HepG2 (cell line): Measurements from ENCODE around the gene NEDD8. TPM values are rescaled to one million over a fixed set of nuclear protein-coding genes. Genes with fewer than 3 reads are reported as not detected.

ENCODE experiments used
- ARNT ChIP-seq: fragments of 450-650 bp; IDR thresholded peaks from 2 replicates; pipeline ENCODE4 v1.6.1; 2017
- FLYWCH1 ChIP-seq: sonication (generic); formaldehyde crosslinking; IDR thresholded peaks from 2 replicates; pipeline ENCODE4 v1.8.1; 2023; ENCODE audit warnings: mild to moderate bottlenecking, missing genetic modification reagents
- FOXA1 ChIP-seq, 2 experiments: fragments of 450-650 bp in 1 of 2; sonication (generic) in 1 of 2; formaldehyde crosslinking in 1 of 2; IDR thresholded peaks; 2 replicates each; pipeline versions ENCODE4 v1.4.0 to v1.6.1; 2016 to 2020; ENCODE audit warnings: missing genetic modification reagents in 1 of 2
- FOXA3 ChIP-seq: IDR thresholded peaks from 2 replicates; pipeline ENCODE4 v1.6.1; 2016; ENCODE audit warnings: missing genetic modification reagents, missing compliant biosample characterization
- GLMP ChIP-seq: sonication (generic); formaldehyde crosslinking; IDR thresholded peaks from 2 replicates; pipeline ENCODE4 v1.9.0; 2021; ENCODE audit warnings: missing genetic modification reagents, mild to moderate bottlenecking, borderline replicate concordance
- GPN1 ChIP-seq: sonication (generic); formaldehyde crosslinking; IDR thresholded peaks from 2 replicates; pipeline ENCODE4 v1.5.1; 2020; ENCODE audit warnings: missing genetic modification reagents, borderline replicate concordance
- HOXD1 ChIP-seq: sonication (generic); formaldehyde crosslinking; IDR thresholded peaks from 2 replicates; pipeline ENCODE4 v1.5.0; 2020; ENCODE audit warnings: missing genetic modification reagents
- IRX3 ChIP-seq: sonication (generic); formaldehyde crosslinking; IDR thresholded peaks from 2 replicates; pipeline ENCODE4 v1.8.1; 2023; ENCODE audit warnings: mild to moderate bottlenecking, low read depth, missing genetic modification reagents, borderline replicate concordance
- MAFG ChIP-seq: sonication (generic); formaldehyde crosslinking; IDR thresholded peaks from 2 replicates; pipeline ENCODE4 v1.5.1; 2020; ENCODE audit warnings: mild to moderate bottlenecking, missing genetic modification reagents
- MATR3 ChIP-seq: sonication (generic); formaldehyde crosslinking; IDR thresholded peaks from 2 replicates; pipeline ENCODE4 v1.4.0; 2020; ENCODE audit warnings: missing genetic modification reagents
- MBD4 ChIP-seq: IDR thresholded peaks from 2 replicates; pipeline ENCODE4 v1.6.1; 2012; ENCODE audit warnings: low read length, inconsistent platforms, borderline replicate concordance
- MLX ChIP-seq: IDR thresholded peaks from 2 replicates; pipeline ENCODE4 v1.6.1; 2016
- MXD3 ChIP-seq: IDR thresholded peaks from 2 replicates; pipeline ENCODE4 v1.6.1; 2016; ENCODE audit warnings: mild to moderate bottlenecking, missing biosample characterization, missing genetic modification reagents
- MZF1 ChIP-seq: sonication (generic); formaldehyde crosslinking; IDR thresholded peaks from 2 replicates; pipeline ENCODE4 v1.8.1; 2023; ENCODE audit warnings: mild to moderate bottlenecking, missing genetic modification reagents, borderline replicate concordance
- NFATC3 ChIP-seq: sonication (generic); formaldehyde crosslinking; IDR thresholded peaks from 2 replicates; pipeline ENCODE4 v1.5.1; 2020; ENCODE audit warnings: mild to moderate bottlenecking, missing genetic modification reagents
- POGZ ChIP-seq: sonication (generic); formaldehyde crosslinking; IDR thresholded peaks from 2 replicates; pipeline ENCODE4 v1.4.0; 2020; ENCODE audit warnings: mild to moderate bottlenecking, missing genetic modification reagents
- PTBP1 ChIP-seq: fragments of 200-400 bp; formaldehyde crosslinking; IDR thresholded peaks from 2 replicates; pipeline ENCODE4 v1.6.1; 2018; ENCODE audit warnings: low read length, low read depth; ENCODE audit not compliant: poor library complexity, severe bottlenecking
- RAD21 ChIP-seq: fragments of 450-650 bp; formaldehyde crosslinking; IDR thresholded peaks from 2 replicates; pipeline ENCODE4 v1.5.0; 2020; ENCODE audit warnings: mild to moderate bottlenecking
- RFX3 ChIP-seq: IDR thresholded peaks from 2 replicates; pipeline ENCODE4 v1.6.1; 2016; ENCODE audit warnings: missing biosample characterization, missing genetic modification reagents
- SAFB2 ChIP-seq: sonication (generic); formaldehyde crosslinking; IDR thresholded peaks from 2 replicates; pipeline ENCODE4 v1.5.1; 2020; ENCODE audit warnings: missing genetic modification reagents, low read depth, mild to moderate bottlenecking, borderline replicate concordance
- SNAI1 ChIP-seq: sonication (generic); formaldehyde crosslinking; IDR thresholded peaks from 2 replicates; pipeline ENCODE4 v1.5.0; 2020; ENCODE audit warnings: mild to moderate bottlenecking, missing genetic modification reagents, borderline replicate concordance
- SPEN ChIP-seq: sonication (generic); formaldehyde crosslinking; IDR thresholded peaks from 2 replicates; pipeline ENCODE4 v1.5.1; 2020; ENCODE audit warnings: low read depth, mild to moderate bottlenecking, missing genetic modification reagents
- THAP8 ChIP-seq: sonication (generic); formaldehyde crosslinking; IDR thresholded peaks from 2 replicates; pipeline ENCODE4 v1.5.1; 2020; ENCODE audit warnings: missing genetic modification reagents, mild to moderate bottlenecking, borderline replicate concordance
- TRIM24 ChIP-seq: sonication (generic); formaldehyde crosslinking; IDR thresholded peaks from 2 replicates; pipeline ENCODE4 v1.8.0; 2022; ENCODE audit warnings: mild to moderate bottlenecking, missing genetic modification reagents
- ZFP37 ChIP-seq: sonication (generic); formaldehyde crosslinking; IDR thresholded peaks from 2 replicates; pipeline ENCODE4 v1.4.0; 2020; ENCODE audit warnings: missing genetic modification reagents, borderline replicate concordance
- ZFYVE20 ChIP-seq: sonication (generic); formaldehyde crosslinking; IDR thresholded peaks from 2 replicates; pipeline ENCODE4 v1.8.0; 2023; ENCODE audit warnings: low read depth, mild to moderate bottlenecking, moderate library complexity, missing genetic modification reagents, borderline replicate concordance
- ZNF143 ChIP-seq: sonication (generic); formaldehyde crosslinking; IDR thresholded peaks from 2 replicates; pipeline ENCODE4 v1.4.0; 2020; ENCODE audit warnings: missing genetic modification reagents
- ZNF556 ChIP-seq: sonication (generic); formaldehyde crosslinking; IDR thresholded peaks from 2 replicates; pipeline ENCODE4 v1.4.0; 2020; ENCODE audit warnings: mild to moderate bottlenecking, missing genetic modification reagents, borderline replicate concordance
- ZNF737 ChIP-seq: sonication (generic); formaldehyde crosslinking; IDR thresholded peaks from 2 replicates; pipeline ENCODE4 v1.5.0; 2020; ENCODE audit warnings: missing genetic modification reagents, mild to moderate bottlenecking, borderline replicate concordance
- polyA plus RNA-seq, 8 experiments: library from polyadenylated mRNA; depleted of rRNA in 3 of 8; stranded (reverse) in 7 of 8; unstranded in 1 of 8; fragments of >200 nt; fragmentation: Illumina TruSeq in 4 of 8; extraction: Trizol in 4 of 8; gene quantifications; 2 replicates each; pipeline versions ENCODE4 v1.2.1 to v1.2.3, GENCODE V29; 2011 to 2016; ENCODE audit warnings: low read depth in 4 of 8, missing spikeins in 1 of 8, mixed read lengths in 1 of 8; ENCODE audit not compliant: insufficient read depth in 1 of 8
- total RNA-seq, 5 experiments: library from RNA; depleted of rRNA; stranded (reverse); fragments of >200 nt; fragmentation: Illumina TruSeq; extraction: Trizol; gene quantifications; 2 replicates each; pipeline ENCODE4 v1.2.3, GENCODE V29; 2016; ENCODE audit warnings: low read depth in 1 of 5

The NEDD8 gene
- total and polyA plus RNA-seq, 2 of the 13 experiments (the other 11 are each of a cell fraction or from before 2014, with no cell fraction given): 535 to 713 TPM

- TF ChIP-seq TRIM24 (CRISPR knock-in tag): no peak
- TF ChIP-seq THAP8 (CRISPR knock-in tag): no peak
- no peak; the same call in none of the 2 replicates for TF ChIP-seq HOXD1 (CRISPR knock-in tag)
- no peak for TF ChIP-seq ARNT
- peak; percentile 80; the same call in 1 of the 2 replicates for TF ChIP-seq POGZ (CRISPR knock-in tag)
- peak; percentile 63; the same call in 1 of the 2 replicates for TF ChIP-seq ZNF143 (CRISPR knock-in tag)
- peak; percentile 93 for TF ChIP-seq MZF1 (CRISPR knock-in tag)
- TF ChIP-seq PTBP1: no peak
- TF ChIP-seq NFATC3: no peak
- TF ChIP-seq GPN1: no peak
- TF ChIP-seq RFX3 (CRISPR knock-in tag): no peak
- peak; percentile 50; the same call in 1 of the 2 replicates for TF ChIP-seq MLX (CRISPR knock-in tag)
- no peak for TF ChIP-seq MATR3 (CRISPR knock-in tag)
- TF ChIP-seq MAFG (CRISPR knock-in tag): no peak
- no peak for TF ChIP-seq ZNF737 (CRISPR knock-in tag)
- peak; percentile 85; the same call in 1 of the 2 replicates for TF ChIP-seq ZFP37 (CRISPR knock-in tag)
- TF ChIP-seq FOXA3: peak; percentile 93
- TF ChIP-seq ZFYVE20 (CRISPR knock-in tag): no peak
- TF ChIP-seq MBD4: no peak
- TF ChIP-seq SPEN: peak; percentile 85
- 0 out of 2 replicates have a peak, but pooled peaks have one; percentile 8 for TF ChIP-seq MXD3
- no peak for TF ChIP-seq FLYWCH1
- peak; percentile 92 for TF ChIP-seq SAFB2 (CRISPR knock-in tag)
- TF ChIP-seq RAD21 (CRISPR knock-in tag): no peak; the same call in 1 of the 2 replicates
- no peak for TF ChIP-seq SNAI1 (CRISPR knock-in tag)
- no peak for TF ChIP-seq FOXA1 (IDR thresholded peaks at IDR 0.05)
- TF ChIP-seq FOXA1 (CRISPR knock-in tag; IDR thresholded peaks at IDR 0.05): peak; percentile 91
- TF ChIP-seq GLMP (CRISPR knock-in tag): no peak
- peak; percentile 37; the same call in 1 of the 2 replicates for TF ChIP-seq IRX3 (CRISPR knock-in tag)
- TF ChIP-seq ZNF556 (CRISPR knock-in tag): peak; percentile 72; the same call in 1 of the 2 replicates
Observed at GRCh38 chr14:24252289-24253124, 20.3 kb upstream of the NEDD8 start (continued).
